NOMO-1 treated with DMSO at 0.1 percent for 48 hours (cell line): ENCODE measurements around the gene SLC2A4RG.
A peak's percentile ranks its signal among the peaks of the same experiment; 100 is the strongest.

ENCODE experiments used
- DNase-seq: peaks from one replicate; lab custom pipeline; 2025; ENCODE audit not compliant: unreplicated experiment; lab: John Stamatoyannopoulos, UW

Gene SLC2A4RG, protein sequence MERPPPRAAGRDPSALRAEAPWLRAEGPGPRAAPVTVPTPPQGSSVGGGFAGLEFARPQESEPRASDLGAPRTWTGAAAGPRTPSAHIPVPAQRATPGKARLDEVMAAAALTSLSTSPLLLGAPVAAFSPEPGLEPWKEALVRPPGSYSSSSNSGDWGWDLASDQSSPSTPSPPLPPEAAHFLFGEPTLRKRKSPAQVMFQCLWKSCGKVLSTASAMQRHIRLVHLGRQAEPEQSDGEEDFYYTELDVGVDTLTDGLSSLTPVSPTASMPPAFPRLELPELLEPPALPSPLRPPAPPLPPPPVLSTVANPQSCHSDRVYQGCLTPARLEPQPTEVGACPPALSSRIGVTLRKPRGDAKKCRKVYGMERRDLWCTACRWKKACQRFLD

GRCh38 chr20:63739130-63740069 is at the start of gene SLC2A4RG:
Gene SLC2A4RG (plus strand): TSS chr20:63739776. CDS start chr20:63739913, 137 bp downstream.
- peak; percentile 58 for DNase-seq

DNA sequence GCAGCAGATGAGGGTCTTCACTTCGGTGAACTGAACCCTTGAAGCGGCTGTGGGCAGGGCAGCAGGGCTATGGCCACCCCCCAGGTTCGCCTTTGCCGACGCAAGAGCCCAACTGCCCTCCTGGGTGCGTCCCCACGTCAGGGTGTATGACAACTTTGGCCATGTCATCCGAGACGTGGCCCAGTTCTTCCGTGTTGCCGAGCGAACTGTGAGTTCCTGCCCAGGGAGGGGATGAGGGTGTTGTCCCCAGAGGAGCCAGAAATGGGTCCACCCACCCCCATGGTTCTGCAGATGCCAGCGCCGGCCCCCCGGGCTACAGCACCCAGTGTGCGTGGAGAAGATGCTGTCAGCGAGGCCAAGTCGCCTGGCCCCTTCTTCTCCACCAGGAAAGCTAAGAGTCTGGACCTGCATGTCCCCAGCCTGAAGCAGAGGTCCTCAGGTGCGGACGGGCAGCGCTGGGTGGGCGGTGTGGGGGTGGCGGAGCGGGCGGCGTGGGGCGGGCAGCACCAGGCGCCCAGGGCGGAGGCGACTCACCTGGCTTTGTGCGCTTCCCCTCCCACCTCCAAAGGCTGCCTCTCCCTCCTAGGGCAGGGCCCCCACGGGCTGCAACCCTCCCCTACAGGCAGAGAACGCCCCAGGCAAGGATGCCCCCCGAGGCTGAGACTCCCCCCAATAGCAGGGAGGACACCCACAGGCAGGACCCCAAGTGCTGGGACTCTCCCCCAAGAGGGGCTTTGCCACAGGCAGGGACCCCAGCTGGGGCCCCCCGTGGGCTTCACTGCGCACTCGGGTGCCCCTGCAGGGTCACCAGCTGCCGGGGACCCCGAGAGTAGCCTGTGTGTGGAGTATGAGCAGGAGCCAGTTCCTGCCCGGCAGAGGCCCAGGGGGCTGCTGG is 49.3 kb upstream of the SLC2A4RG start:
- DNase-seq: no peak

- no peak for DNase-seq
Measured at GRCh38 chr20:63690898-63691710, 48.5 kb upstream of the SLC2A4RG start.

GRCh38 chr20:63691711-63692435 is 47.7 kb upstream of the SLC2A4RG start:
- no peak for DNase-seq

GRCh38 chr20:63692436-63693082 is 47.0 kb upstream of the SLC2A4RG start:
- no peak for DNase-seq

GRCh38 chr20:63693083-63693732 is 46.4 kb upstream of the SLC2A4RG start:
- DNase-seq: no peak

DNA sequence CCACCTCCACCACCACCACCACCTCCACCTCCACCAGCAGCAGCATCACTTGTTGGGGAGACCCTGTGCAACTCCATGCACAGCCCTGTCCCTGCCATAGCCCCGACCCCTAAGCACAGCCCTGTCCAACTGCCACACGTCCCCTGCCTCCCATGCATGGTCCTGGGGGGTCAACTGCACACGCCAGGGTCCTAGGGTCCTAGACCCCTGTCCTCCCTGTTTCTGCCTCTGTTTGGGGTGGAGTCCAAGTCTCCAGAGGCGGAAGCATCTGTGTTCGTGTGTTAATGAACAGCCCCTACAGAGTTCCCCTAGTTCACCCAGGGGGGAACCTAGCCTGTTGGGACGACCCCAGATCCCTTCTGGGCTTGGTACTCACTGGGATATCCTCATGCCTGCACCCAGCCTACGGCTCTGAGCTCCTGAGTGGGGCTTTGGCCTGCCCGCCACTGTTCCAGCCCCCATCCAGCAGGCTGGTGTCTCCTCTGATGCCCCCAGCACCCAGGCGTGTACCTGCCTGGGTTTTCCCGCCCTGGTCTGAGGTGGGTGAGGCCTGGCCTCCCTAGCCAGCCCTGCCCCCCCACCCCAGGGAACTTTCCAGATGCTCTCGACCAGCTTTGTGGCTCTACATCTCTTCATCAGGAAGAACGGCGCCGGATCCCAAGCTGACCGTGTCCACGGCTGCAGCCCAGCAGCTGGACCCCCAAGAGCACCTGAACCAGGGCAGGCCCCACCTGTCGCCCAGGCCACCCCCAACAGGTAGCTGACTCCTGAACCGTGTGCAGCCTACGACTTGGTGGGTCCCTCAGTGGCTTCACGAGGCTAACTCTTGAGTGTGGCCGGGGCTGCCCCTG is 45.6 kb upstream of the SLC2A4RG start:
- DNase-seq: no peak

DNA sequence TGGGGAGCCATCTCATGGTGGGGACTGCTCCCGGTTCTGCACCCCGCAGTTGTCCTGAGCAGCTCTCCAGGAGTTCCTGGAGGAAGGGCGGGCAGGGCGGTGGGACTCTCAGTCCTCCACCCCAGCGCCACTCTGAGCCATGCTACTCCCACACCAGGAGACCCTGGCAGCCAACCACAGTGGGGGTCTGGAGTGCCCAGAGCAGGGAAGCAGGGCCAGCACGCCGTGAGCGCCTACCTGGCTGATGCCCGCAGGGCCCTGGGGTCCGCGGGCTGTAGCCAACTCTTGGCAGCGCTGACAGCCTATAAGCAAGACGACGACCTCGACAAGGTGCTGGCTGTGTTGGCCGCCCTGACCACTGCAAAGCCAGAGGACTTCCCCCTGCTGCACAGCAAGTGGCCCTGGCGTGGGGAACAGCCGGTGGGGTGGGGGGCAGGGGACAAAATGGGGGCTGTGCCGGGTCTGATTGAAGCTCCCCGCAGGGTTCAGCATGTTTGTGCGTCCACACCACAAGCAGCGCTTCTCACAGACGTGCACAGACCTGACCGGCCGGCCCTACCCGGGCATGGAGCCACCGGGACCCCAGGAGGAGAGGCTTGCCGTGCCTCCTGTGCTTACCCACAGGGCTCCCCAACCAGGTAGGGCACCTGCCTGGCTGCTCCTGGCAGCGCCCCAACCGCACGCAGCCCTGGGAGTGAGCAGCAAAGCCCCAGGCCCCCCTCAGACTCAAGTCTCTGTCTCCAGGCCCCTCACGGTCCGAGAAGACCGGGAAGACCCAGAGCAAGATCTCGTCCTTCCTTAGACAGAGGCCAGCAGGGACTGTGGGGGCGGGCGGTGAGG is 44.8 kb upstream of the SLC2A4RG start:
- DNase-seq: no peak

GRCh38 chr20:63695424-63696305 is 43.9 kb upstream of the SLC2A4RG start:
- no peak for DNase-seq

- DNase-seq: no peak
Measured at GRCh38 chr20:63696306-63696627, 43.3 kb upstream of the SLC2A4RG start.

- DNase-seq: no peak
Measured at GRCh38 chr20:63696628-63697356, 42.8 kb upstream of the SLC2A4RG start, which contains the start of gene TNFRSF6B. Gene TNFRSF6B (plus strand): TSS chr20:63696652. CDS start chr20:63696768, 116 bp downstream.

GRCh38 chr20:63697357-63697867 is 42.2 kb upstream of the SLC2A4RG start:
- no peak for DNase-seq

GRCh38 chr20:63697868-63698545 is 41.6 kb upstream of the SLC2A4RG start:
- no peak for DNase-seq
